ENCODE data around the gene SAMD8. TPM values are rescaled to one million over a fixed set of nuclear protein-coding genes. Genes with fewer than 3 reads are reported as not detected.
"Not testable (repeated sequence)": the region's sequence is repeated elsewhere in the genome, so short reads cannot be mapped to it uniquely, and the experiment has no call there.

Gene SAMD8
- total RNA-seq, 3 donors from 2014 or later = 12.1 to 26.6 (median 13.6) TPM

DNA sequence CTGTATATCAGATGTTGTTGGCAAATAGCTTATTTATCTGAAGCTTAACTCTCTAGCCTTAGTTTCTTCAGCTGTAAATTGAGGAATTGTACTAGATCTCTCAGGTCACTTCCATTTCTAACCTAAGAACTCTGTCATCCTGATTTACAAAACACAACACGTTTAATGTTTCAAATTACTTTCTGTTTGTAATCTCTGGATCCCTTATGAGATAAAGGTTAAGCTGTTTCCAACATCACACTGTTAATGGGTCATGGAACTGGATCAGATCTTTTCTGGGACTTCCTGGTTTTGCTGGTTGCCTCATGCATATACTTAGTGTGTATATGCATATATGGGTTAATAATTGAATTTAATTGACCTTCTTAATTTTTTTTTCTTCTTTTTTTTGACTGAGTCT is 9.9 kb downstream of the SAMD8 start:
- H3K9me3 ChIP-seq = no peaks in the 10 kb centered on the region
- H3K36me3 ChIP-seq (ENCODE audit: low read depth) = no peaks in the 10 kb centered on the region
- no peak overlapping the region for H3K4me3 ChIP-seq
- intact Hi-C loops (cut with DNase I, micrococcal nuclease) = no loop called here
- no peak for DNase-seq
- no peak for ATAC-seq
- TF ChIP-seq, protein P1, sequence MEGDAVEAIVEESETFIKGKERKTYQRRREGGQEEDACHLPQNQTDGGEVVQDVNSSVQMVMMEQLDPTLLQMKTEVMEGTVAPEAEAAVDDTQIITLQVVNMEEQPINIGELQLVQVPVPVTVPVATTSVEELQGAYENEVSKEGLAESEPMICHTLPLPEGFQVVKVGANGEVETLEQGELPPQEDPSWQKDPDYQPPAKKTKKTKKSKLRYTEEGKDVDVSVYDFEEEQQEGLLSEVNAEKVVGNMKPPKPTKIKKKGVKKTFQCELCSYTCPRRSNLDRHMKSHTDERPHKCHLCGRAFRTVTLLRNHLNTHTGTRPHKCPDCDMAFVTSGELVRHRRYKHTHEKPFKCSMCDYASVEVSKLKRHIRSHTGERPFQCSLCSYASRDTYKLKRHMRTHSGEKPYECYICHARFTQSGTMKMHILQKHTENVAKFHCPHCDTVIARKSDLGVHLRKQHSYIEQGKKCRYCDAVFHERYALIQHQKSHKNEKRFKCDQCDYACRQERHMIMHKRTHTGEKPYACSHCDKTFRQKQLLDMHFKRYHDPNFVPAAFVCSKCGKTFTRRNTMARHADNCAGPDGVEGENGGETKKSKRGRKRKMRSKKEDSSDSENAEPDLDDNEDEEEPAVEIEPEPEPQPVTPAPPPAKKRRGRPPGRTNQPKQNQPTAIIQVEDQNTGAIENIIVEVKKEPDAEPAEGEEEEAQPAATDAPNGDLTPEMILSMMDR (IDR thresholded peaks at IDR 0.05) = no peak
- H3K4me1 ChIP-seq (ENCODE audit: low read depth) = peaks cover 5% of the 10 kb centered on the region

DNA sequence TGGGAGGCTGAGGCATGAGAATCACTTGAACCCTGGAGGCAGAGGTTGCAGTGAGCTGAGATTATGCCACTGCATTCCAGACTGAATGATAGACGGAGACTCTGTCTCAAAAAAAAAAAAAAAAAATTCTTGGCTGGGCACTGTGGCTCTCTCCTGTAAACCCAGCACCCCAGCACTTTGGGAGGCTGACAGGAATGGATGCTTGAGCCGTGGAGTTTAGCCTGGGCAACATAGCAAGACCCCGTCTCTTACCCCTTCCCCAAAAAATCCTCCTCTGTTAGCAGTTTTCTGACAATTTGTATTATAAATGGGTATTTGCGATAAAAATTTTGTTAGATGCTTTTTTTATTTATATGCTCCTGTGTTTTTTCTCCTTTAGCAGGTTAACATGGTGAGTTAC is 11.0 kb downstream of the SAMD8 start:
- Histone ChIP-seq H3K9me3 (no peaks in the 10 kb centered on the region), H3K36me3 (ENCODE audit: low read depth) (no peaks in the 10 kb centered on the region), H3K4me1 (ENCODE audit: low read depth) (peaks cover 5% of the 10 kb centered on the region), H3K4me3 (no peak overlapping the region)
- no peak for ATAC-seq
- no peak for DNase-seq
- TF ChIP-seq, protein P1 (IDR thresholded peaks at IDR 0.05) = no peak
- intact Hi-C loops (cut with DNase I, micrococcal nuclease) = no loop called here

DNA sequence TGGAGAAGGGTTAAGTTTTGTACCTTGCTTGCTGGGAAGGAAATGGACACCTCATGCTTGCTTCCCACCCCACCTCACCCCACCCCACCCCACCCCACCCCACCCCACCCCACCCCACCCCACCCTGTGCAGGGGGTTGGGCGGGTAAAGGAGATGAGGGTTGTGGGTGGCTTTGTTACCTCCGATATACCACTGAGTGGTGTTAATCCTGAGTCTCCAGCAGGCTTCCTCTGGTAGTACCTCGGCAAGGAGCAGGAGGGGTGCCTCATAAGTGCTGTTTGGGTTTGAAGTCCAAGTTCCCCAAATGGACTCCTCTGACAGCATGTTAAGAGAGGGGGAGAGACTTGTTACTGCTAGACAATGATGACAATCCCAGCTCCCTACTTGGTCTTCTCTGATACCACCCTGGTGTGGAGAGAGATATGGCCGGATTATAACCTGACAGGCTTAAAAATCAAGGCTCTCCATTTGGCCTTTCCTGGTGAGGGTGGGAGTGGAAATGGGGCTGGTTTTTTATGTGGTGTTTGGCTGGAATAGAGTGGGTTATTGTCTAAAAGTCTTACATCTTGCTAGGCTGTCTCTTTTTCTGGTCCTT is 11.7 kb downstream of the SAMD8 start:
- Histone ChIP-seq H3K4me3 (no peak overlapping the region), H3K9me3 (no peaks in the 10 kb centered on the region), H3K36me3 (ENCODE audit: low read depth) (no peaks in the 10 kb centered on the region), H3K4me1 (ENCODE audit: low read depth) (peaks cover 5% of the 10 kb centered on the region)
- DNase-seq = no peak
- intact Hi-C loops (cut with DNase I, micrococcal nuclease) = no loop called here
- TF ChIP-seq, protein P1 (IDR thresholded peaks at IDR 0.05) = no peak
- ATAC-seq = peak; percentile 22

DNA sequence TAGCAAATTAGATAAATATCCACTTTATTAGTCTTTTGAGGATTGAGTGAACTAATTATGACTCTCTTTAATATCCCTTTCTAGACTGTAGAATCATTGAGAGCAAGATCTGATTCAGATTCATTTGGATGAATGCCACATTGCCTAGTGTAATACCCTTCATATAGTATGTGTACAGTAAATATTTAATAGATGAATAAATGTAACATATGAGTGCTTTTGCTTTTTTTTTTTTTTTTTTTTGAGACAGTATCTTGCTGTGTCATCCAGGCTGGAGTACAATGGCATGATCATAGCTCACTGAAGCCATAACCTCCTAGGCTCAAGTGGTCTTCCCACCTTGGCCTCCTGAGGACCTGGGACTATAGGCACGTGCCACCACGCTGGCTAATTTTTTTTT is 14.8 kb downstream of the SAMD8 start:
- Histone ChIP-seq H3K36me3 (ENCODE audit: low read depth) (no peaks in the 10 kb centered on the region), H3K4me3 (no peak overlapping the region), H3K9me3 (no peaks in the 10 kb centered on the region), H3K4me1 (ENCODE audit: low read depth) (peaks cover under 1% of the 10 kb centered on the region)
- TF ChIP-seq, protein P1 (IDR thresholded peaks at IDR 0.05) = no peak
- ATAC-seq (no peak), DNase-seq (no peak)
- intact Hi-C loops (cut with DNase I, micrococcal nuclease) = no loop called here

DNA sequence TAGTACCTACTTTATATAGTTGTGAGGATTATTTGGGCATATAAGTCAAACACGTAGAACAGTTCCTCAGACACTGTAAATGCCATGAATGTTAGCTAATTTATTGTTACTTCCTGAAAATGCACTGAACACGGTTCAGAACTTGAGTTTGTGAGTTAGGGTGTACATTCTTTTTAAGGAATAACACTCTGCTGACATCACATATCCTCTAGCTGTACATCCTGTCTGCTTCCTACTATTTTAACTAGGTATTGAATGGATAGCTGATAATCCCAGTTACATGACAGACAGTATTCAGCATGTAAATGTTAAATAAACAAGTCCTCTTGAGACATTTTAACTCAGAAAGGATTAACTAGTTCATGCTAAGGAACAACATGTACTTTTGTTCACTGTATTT is 16.0 kb downstream of the SAMD8 start:
- ATAC-seq (no peak), DNase-seq (no peak)
- no peak overlapping the region for H3K4me3 ChIP-seq
- no peaks in the 10 kb centered on the region for H3K36me3 ChIP-seq (ENCODE audit: low read depth)
- H3K4me1 ChIP-seq (ENCODE audit: low read depth) = no peaks in the 10 kb centered on the region
- TF ChIP-seq, protein P1 (IDR thresholded peaks at IDR 0.05) = no peak
- intact Hi-C loops (cut with DNase I, micrococcal nuclease) = no loop called here
- no peaks in the 10 kb centered on the region for H3K9me3 ChIP-seq

DNA sequence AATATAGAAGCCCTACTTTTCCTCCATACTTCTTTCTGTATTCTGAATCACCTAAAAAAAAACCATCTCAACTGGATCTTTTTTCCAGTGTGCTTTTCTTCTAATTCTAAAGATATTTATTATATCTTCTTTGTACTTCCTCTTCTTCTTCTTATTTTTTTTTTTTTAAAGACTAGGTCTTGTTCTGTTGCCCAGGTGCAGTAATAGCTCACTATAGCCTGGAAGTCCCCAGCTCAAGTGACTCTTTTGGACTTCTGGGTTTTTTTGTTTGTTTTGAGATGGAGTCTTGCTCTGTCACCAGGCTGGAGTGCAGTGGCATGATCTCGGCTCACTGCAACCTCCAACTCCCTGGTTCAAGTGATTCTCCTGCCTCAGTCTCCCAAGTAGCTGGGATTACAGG is 17.5 kb downstream of the SAMD8 start:
- H3K4me3 ChIP-seq; H3K36me3 ChIP-seq (ENCODE audit: low read depth); intact Hi-C loops (cut with DNase I, micrococcal nuclease); H3K4me1 ChIP-seq (ENCODE audit: low read depth); ATAC-seq; H3K9me3 ChIP-seq; DNase-seq: not testable (repeated sequence)

Data from mucosa of descending colon (tissue), 3 donors.